GM23248 (cell line): ENCODE measurements around the gene SLC48A1. TPM values are rescaled to one million over a fixed set of nuclear protein-coding genes. Genes with fewer than 3 reads are reported as not detected.
"Not testable (repeated sequence)": the region's sequence is repeated elsewhere in the genome, so short reads cannot be mapped to it uniquely, and the experiment has no call there.

ENCODE experiments used
- DNase-seq: peaks from one replicate; pipeline ENCODE4 v3.0.0-alpha.2; 2015
- H2AFZ ChIP-seq: fragments of 200-600 bp; sonication (generic); 2 replicates; pipeline ENCODE4 v1.6.1; 2016; ENCODE audit warnings: antibody characterized with exemption
- H3F3A ChIP-seq: fragments of 200-600 bp; sonication (generic); 2 replicates; pipeline ENCODE4 v1.6.1; 2016; ENCODE audit warnings: mild to moderate bottlenecking, antibody characterized with exemption, mixed run types; ENCODE audit not compliant: insufficient read depth
- H3K27ac ChIP-seq: fragments of 200-600 bp; sonication (generic); 2 replicates; pipeline ENCODE4 v1.5.1; 2016; ENCODE audit warnings: mild to moderate bottlenecking
- H3K27me3 ChIP-seq: fragments of 200-600 bp; sonication (generic); replicated peaks from 2 replicates; pipeline ENCODE4 v1.6.1; 2016; ENCODE audit warnings: mild to moderate bottlenecking; ENCODE audit not compliant: insufficient read depth
- H3K36me3 ChIP-seq: fragments of 200-600 bp; sonication (generic); 2 replicates; pipeline ENCODE4 v1.6.1; 2016; ENCODE audit warnings: low read depth, mild to moderate bottlenecking
- H3K4me1 ChIP-seq: fragments of 200-600 bp; sonication (generic); 2 replicates; pipeline ENCODE4 v1.6.1; 2016; ENCODE audit warnings: mild to moderate bottlenecking; ENCODE audit not compliant: insufficient read depth
- H3K4me2 ChIP-seq: fragments of 200-600 bp; sonication (generic); one replicate; pipeline ENCODE4 v1.6.1; 2016; ENCODE audit warnings: mild to moderate bottlenecking; ENCODE audit not compliant: unreplicated experiment
- H3K4me3 ChIP-seq: fragments of 200-600 bp; sonication (generic); 2 replicates; pipeline ENCODE4 v1.5.1; 2016; ENCODE audit warnings: mild to moderate bottlenecking
- H3K79me2 ChIP-seq: fragments of 200-600 bp; sonication (generic); 2 replicates; pipeline ENCODE4 v1.6.1; 2016; ENCODE audit warnings: mild to moderate bottlenecking; ENCODE audit not compliant: insufficient read depth
- H3K9ac ChIP-seq: fragments of 200-600 bp; sonication (generic); 2 replicates; pipeline ENCODE4 v1.6.1; 2016; ENCODE audit warnings: mild to moderate bottlenecking
- H3K9me2 ChIP-seq: fragments of 200-600 bp; sonication (generic); 2 replicates; pipeline ENCODE4 v1.6.1; 2016; ENCODE audit warnings: mixed run types, mild to moderate bottlenecking, moderate library complexity; ENCODE audit not compliant: insufficient read depth
- H3K9me3 ChIP-seq: fragments of 200-600 bp; sonication (generic); one replicate; pipeline ENCODE4 v1.6.1; 2017; ENCODE audit warnings: low read depth
- H4K20me1 ChIP-seq: fragments of 200-600 bp; sonication (generic); 2 replicates; pipeline ENCODE4 v1.6.0; 2016; ENCODE audit not compliant: insufficient read depth
- EZH2 ChIP-seq: fragments of 200-600 bp; sonication (generic); IDR thresholded peaks from 2 replicates; pipeline ENCODE4 v1.6.1; 2018; ENCODE audit warnings: antibody characterized with exemption, mild to moderate bottlenecking; ENCODE audit not compliant: insufficient read depth, poor library complexity, severe bottlenecking
- EZH2phosphoT487 ChIP-seq: fragments of 200-600 bp; sonication (generic); IDR thresholded peaks from 2 replicates; pipeline ENCODE4 v1.6.1; 2018; ENCODE audit warnings: antibody characterized with exemption, moderate library complexity, mild to moderate bottlenecking, low read depth; ENCODE audit not compliant: insufficient read depth
- WGBS, 2 experiments: methylation state at CpG; one replicate each; pipeline ENCODE4 v1.1.6; 2015 to 2017; ENCODE audit warnings: low lambda C conversion rate in 2 of 2, low coverage in 1 of 2; ENCODE audit errors: missing lambda C conversion rate in 2 of 2; 5-methylcytosine and 5-hydroxymethylcytosine counted together
- in situ Hi-C: fragments of 300-500 bp; cut with MboI; formaldehyde crosslinking; loops from 2 replicates; pipeline ENCODE4 v1.15.0; 2020
- polyA plus RNA-seq: library from polyadenylated mRNA; unstranded; fragments of >200 nt; fragmentation: Nextera tagmentation; extraction: Ambion mirVana; gene quantifications from 2 replicates; pipeline ENCODE4 v1.2.1, GENCODE V29; 2016
- total RNA-seq: library from RNA; depleted of rRNA; stranded (reverse); fragments of >200 nt; shearing (Covaris generic); gene quantifications from 2 replicates; pipeline ENCODE4 v1.2.3, GENCODE V29; 2014

SLC48A1 gene
- total and polyA plus RNA-seq, 2 experiments from 2014 or later = 16.4 to 21.8 TPM

DNA sequence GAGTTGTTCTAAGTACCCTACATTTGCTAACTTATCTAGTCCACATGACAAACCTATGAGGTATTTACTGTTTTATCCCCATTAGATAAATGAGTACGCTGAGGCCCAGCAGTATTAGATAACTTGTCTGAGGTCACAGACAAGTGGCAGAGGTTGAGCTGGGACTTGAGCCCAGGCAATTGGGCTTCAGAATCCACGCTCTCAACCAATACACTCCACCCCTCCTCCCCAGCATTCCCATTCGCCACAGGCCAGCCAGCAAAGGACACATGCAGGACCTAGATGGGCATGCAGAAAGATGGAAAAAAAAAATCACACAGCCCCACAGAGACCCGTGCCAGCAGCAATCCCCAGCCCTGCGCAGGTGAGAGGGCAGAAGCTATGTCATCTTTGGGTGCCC, 34.3 kb downstream of the SLC48A1 start:
- no peaks in the 10 kb centered on the region for H3K9me2 ChIP-seq
- peaks cover 7% of the 10 kb centered on the region; the same call in 1 of the 2 replicates for H3K36me3 ChIP-seq
- no peak overlapping the region for H3K4me3 ChIP-seq
- in situ Hi-C loops = no loop called here
- peak overlapping the region; percentile 51 for H3K4me2 ChIP-seq
- 33 to 38% methylated on average over 5 of the region's 5 CpGs for WGBS, 2 experiments
- H3K9me3 ChIP-seq = no peaks in the 10 kb centered on the region
- no peaks in the 10 kb centered on the region for H3K27me3 ChIP-seq
- no peak for TF ChIP-seq EZH2
- TF ChIP-seq EZH2phosphoT487 = no peak
- DNase-seq = peak; percentile 26
- H3K27ac ChIP-seq = peak overlapping the region; percentile 99
- no peak overlapping the region for H2AFZ ChIP-seq
- H3F3A ChIP-seq = peaks cover 42% of the 10 kb centered on the region
- H3K9ac ChIP-seq = peak overlapping the region; percentile 85
- peaks cover 66% of the 10 kb centered on the region for H3K4me1 ChIP-seq
- peaks cover 6% of the 10 kb centered on the region; the same call in 1 of the 2 replicates for H4K20me1 ChIP-seq
- peaks cover 100% of the 10 kb centered on the region for H3K79me2 ChIP-seq

DNA sequence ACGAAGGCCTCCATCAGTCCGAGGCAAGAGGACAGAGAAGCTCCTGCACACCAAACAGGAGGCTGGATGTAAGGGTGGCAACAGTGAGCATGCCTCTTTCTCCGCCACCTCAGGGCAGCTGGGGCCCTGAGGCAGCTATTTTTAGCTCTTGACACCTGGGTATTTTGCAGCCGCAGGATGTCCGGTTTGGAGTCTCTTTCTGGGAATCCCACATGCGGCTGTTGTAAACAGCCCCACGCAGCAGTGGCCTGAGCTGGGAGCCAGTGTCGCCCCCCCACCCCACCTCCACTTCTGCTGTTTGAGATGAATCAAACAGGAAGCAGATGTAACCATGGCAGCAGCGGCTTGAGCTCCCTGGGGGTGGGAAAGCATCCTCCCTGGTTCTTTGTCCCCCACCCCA, 35.0 kb downstream of the SLC48A1 start:
- H3K27ac ChIP-seq = peak overlapping the region; percentile 99
- DNase-seq = peak; percentile 59
- H3K4me3 ChIP-seq = no peak overlapping the region; the same call in 1 of the 2 replicates
- no peaks in the 10 kb centered on the region for H3K9me3 ChIP-seq
- H3K4me2 ChIP-seq = peak overlapping the region; percentile 51
- peaks cover 7% of the 10 kb centered on the region; the same call in 1 of the 2 replicates for H3K36me3 ChIP-seq
- in situ Hi-C loops = no loop called here
- H3K9ac ChIP-seq = peak overlapping the region; percentile 85
- H3F3A ChIP-seq = peaks cover 46% of the 10 kb centered on the region
- 20% methylated on average over 9 of the region's 9 CpGs for WGBS, 2 experiments
- H4K20me1 ChIP-seq = peaks cover 6% of the 10 kb centered on the region; the same call in 1 of the 2 replicates
- TF ChIP-seq EZH2phosphoT487 (no peak), EZH2 (no peak)
- no peaks in the 10 kb centered on the region for H3K9me2 ChIP-seq
- H3K27me3 ChIP-seq = no peaks in the 10 kb centered on the region
- peaks cover 69% of the 10 kb centered on the region for H3K4me1 ChIP-seq
- H3K79me2 ChIP-seq = peaks cover 94% of the 10 kb centered on the region
- no peak overlapping the region for H2AFZ ChIP-seq

DNA sequence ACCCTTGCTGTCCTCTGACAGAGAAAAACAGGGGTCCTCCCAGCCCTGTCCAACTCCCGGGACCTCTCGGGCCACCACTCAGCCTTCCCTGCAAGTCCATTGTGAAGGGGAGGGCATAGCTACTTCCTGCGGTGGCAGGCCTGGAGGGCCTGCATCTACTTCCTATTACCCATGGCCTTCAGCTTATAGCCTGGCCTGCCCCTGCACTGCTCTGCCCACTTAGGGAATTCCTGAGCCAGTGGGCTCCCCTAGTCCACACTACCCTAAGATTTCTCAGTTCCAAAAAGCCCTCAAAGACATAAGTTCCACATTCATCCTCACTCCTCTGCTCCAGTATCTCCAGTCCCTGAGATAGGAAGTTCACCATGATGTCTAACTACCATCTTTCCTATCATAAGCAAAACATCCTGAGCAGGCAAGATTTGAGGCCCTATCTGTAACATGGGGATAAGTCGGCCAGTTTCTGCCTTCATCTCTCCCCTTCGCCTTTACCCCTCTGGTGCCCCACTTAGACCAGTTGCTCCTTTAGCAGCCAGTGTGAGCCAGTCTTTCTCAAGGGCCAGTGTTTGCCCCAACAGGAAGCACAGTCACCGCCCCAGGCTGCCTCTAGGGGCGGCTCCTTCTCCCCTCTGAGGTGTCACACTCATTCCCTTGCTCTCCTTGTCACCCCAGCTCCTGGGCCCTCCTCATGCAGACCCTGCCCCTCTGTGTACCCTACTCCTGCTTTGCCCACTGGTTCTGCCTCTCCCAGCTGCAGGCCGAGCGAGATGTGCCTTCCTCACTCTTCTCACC, 35.7 kb downstream of the SLC48A1 start:
- no peaks in the 10 kb centered on the region for H3K9me3 ChIP-seq
- no peak overlapping the region; the same call in 1 of the 2 replicates for H3K4me3 ChIP-seq
- 60% methylated on average over 9 of the region's 9 CpGs for WGBS, 2 experiments
- H3F3A ChIP-seq = peaks cover 53% of the 10 kb centered on the region
- peaks cover 94% of the 10 kb centered on the region for H3K79me2 ChIP-seq
- H3K27ac ChIP-seq = peak overlapping the region; percentile 99
- peak overlapping the region; percentile 85 for H3K9ac ChIP-seq
- peaks cover 6% of the 10 kb centered on the region; the same call in 1 of the 2 replicates for H4K20me1 ChIP-seq
- H3K4me1 ChIP-seq = peaks cover 76% of the 10 kb centered on the region
- in situ Hi-C loops = no loop called here
- peak overlapping the region; percentile 51 for H3K4me2 ChIP-seq
- no peak for TF ChIP-seq EZH2
- no peak for TF ChIP-seq EZH2phosphoT487
- peaks cover 3% of the 10 kb centered on the region; the same call in 1 of the 2 replicates for H3K36me3 ChIP-seq
- no peaks in the 10 kb centered on the region for H3K27me3 ChIP-seq
- no peaks in the 10 kb centered on the region for H3K9me2 ChIP-seq
- H2AFZ ChIP-seq = no peak overlapping the region
- peak; percentile 80 for DNase-seq

DNA sequence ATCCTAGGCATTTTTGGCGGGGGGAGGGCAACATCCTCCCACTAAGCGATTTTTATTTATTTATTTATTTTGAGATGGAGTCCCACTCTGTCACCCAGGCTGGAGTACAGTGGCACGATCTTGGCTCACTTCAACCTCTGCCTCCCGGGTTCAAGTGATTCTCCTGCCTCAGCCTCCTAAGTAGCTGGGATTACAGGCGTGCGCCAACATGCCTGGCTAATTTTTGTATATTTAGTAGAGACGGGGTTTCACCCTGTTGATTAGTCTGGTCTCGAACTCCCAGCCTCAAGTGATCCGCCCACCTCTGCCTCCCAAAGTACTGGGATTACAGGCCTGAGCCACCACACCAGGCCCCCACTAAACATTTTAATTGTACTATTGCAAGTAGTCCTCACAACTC, 36.5 kb downstream of the SLC48A1 start:
- WGBS, 2 experiments = 72 to 75% methylated on average over 9 of the region's 9 CpGs
- H3K27ac ChIP-seq = peak overlapping the region; percentile 99

More for the DNA sequence above, 36.5 kb downstream of the SLC48A1 start:
- H3K27me3 ChIP-seq, H3K4me3 ChIP-seq, H4K20me1 ChIP-seq, H3K36me3 ChIP-seq, in situ Hi-C loops, H3K4me2 ChIP-seq, DNase-seq, H2AFZ ChIP-seq, H3K9me3 ChIP-seq, H3K9me2 ChIP-seq: not testable (repeated sequence)
- H3K79me2 ChIP-seq = peaks cover 94% of the 10 kb centered on the region
- H3K4me1 ChIP-seq = peaks cover 83% of the 10 kb centered on the region
- peak overlapping the region; percentile 85 for H3K9ac ChIP-seq
- H3F3A ChIP-seq = peaks cover 60% of the 10 kb centered on the region
